Mesendoderm (in vitro differentiated cells): Measurements from ENCODE around the gene EIF2B5. TPM values are rescaled to one million over a fixed set of nuclear protein-coding genes. Genes with fewer than 3 reads are reported as not detected.
A peak's percentile ranks its signal among the peaks of the same experiment; 100 is the strongest.

Experiments used
- DNase-seq: peaks from one replicate; pipeline ENCODE4 v3.0.0; 2013
- H2AK5ac ChIP-seq: 2 replicates; pipeline ENCODE4 v1.6.1; 2013; ENCODE audit warnings: low read length, inconsistent platforms
- H2BK120ac ChIP-seq: 2 replicates; pipeline ENCODE4 v1.6.1; 2013; ENCODE audit warnings: low read depth, mild to moderate bottlenecking, low read length, moderate library complexity, mixed read lengths
- H2BK15ac ChIP-seq: replicated peaks from 2 replicates; pipeline ENCODE4 v1.6.1; 2013; ENCODE audit warnings: low read depth, mild to moderate bottlenecking, moderate library complexity
- H2BK5ac ChIP-seq: 2 replicates; pipeline ENCODE4 v1.6.1; 2013; ENCODE audit warnings: low read length, inconsistent platforms
- H3K18ac ChIP-seq: 2 replicates; pipeline ENCODE4 v1.6.1; 2013; ENCODE audit warnings: mild to moderate bottlenecking, low read length, mixed read lengths
- H3K23ac ChIP-seq: one replicate; pipeline ENCODE4 v1.6.1; 2013; ENCODE audit warnings: low read length
- H3K27ac ChIP-seq: 2 replicates; pipeline ENCODE4 v1.5.1; 2013; ENCODE audit warnings: low read depth, mild to moderate bottlenecking, inconsistent platforms, low read length, moderate library complexity
- H3K27me3 ChIP-seq: 2 replicates; pipeline ENCODE4 v1.6.1; 2013; ENCODE audit warnings: low read length, control low read depth, mild to moderate bottlenecking, inconsistent platforms; ENCODE audit not compliant: insufficient read depth, poor library complexity
- H3K36me3 ChIP-seq: 2 replicates; pipeline ENCODE4 v1.6.1; 2013; ENCODE audit warnings: low read length, inconsistent platforms; ENCODE audit not compliant: control insufficient read depth, insufficient read depth
- H3K4ac ChIP-seq: one replicate; pipeline ENCODE4 v1.6.1; 2013; ENCODE audit warnings: low read depth, mild to moderate bottlenecking, low read length, moderate library complexity
- H3K4me1 ChIP-seq: 2 replicates; pipeline ENCODE4 v1.6.1; 2013; ENCODE audit warnings: low read depth, low read length, inconsistent platforms; ENCODE audit not compliant: control insufficient read depth
- H3K4me2 ChIP-seq: 2 replicates; pipeline ENCODE4 v1.6.1; 2013; ENCODE audit warnings: low read length
- H3K4me3 ChIP-seq: 2 replicates; pipeline ENCODE4 v1.5.1; 2013; ENCODE audit warnings: mild to moderate bottlenecking, low read length
- H3K56ac ChIP-seq: one replicate; pipeline ENCODE4 v1.6.1; 2013; ENCODE audit warnings: low read length
- H3K79me1 ChIP-seq: 2 replicates; pipeline ENCODE4 v1.6.1; 2013; ENCODE audit warnings: low read length, inconsistent platforms
- H3K79me2 ChIP-seq: 2 replicates; pipeline ENCODE4 v1.6.1; 2013; ENCODE audit warnings: mild to moderate bottlenecking, low read length; ENCODE audit not compliant: control insufficient read depth, insufficient read depth
- H3K9ac ChIP-seq: 2 replicates; pipeline ENCODE4 v1.6.1; 2013; ENCODE audit warnings: low read length, inconsistent platforms
- H4K5ac ChIP-seq: one replicate; pipeline ENCODE4 v1.6.1; 2013; ENCODE audit warnings: low read length
- H4K8ac ChIP-seq: one replicate; pipeline ENCODE4 v1.6.1; 2013; ENCODE audit warnings: low read depth, mild to moderate bottlenecking, control low read depth, low read length, moderate library complexity
- WGBS: extraction: QIAGEN DNeasy Blood & Tissue Kit; methylation state at CpG from one replicate; pipeline ENCODE4 v1.1.7; 2013; ENCODE audit warnings: low lambda C conversion rate, missing lambda C conversion rate; ENCODE audit not compliant: insufficient coverage; ENCODE audit errors: extremely low coverage; 5-methylcytosine and 5-hydroxymethylcytosine counted together
- polyA plus RNA-seq, 2 experiments: library from polyadenylated mRNA; stranded (reverse); fragments of 200-250 nt; gene quantifications; one replicate each; pipeline ENCODE4 v1.2.3, GENCODE V29; 2013

EIF2B5 gene
- polyA plus RNA-seq (2013, experiment 1 of 2), result 35.7 TPM
- 34.9 TPM for polyA plus RNA-seq (2013, experiment 2 of 2)

- H3K4me1 ChIP-seq, result peaks cover 6% of the 10 kb centered on the region
- no peak within 1 kb of the TSS for H2AK5ac ChIP-seq
- peak within 1 kb of the TSS; percentile 75 for H3K27ac ChIP-seq
- no peak within 1 kb of the TSS for H2BK120ac ChIP-seq
- H4K5ac ChIP-seq, result no peak within 1 kb of the TSS
- H3K18ac ChIP-seq, result peak within 1 kb of the TSS; percentile 72
- peak within 1 kb of the TSS; percentile 97 for H3K4me2 ChIP-seq
- DNase-seq, result peak; percentile 98
- peak within 1 kb of the TSS; percentile 91 for H3K9ac ChIP-seq
- peaks cover 18% of the 10 kb centered on the region for H3K79me1 ChIP-seq
- no peak within 1 kb of the TSS for H2BK15ac ChIP-seq
- H3K23ac ChIP-seq, result peak within 1 kb of the TSS; percentile 67
- H3K36me3 ChIP-seq, result peaks cover 2% of the 10 kb centered on the region
- H3K56ac ChIP-seq, result peak within 1 kb of the TSS; percentile 93
- peak within 1 kb of the TSS; percentile 80 for H3K4me3 ChIP-seq
- no peaks in the 10 kb centered on the region for H3K27me3 ChIP-seq
- H3K79me2 ChIP-seq, result peaks cover 23% of the 10 kb centered on the region
- H4K8ac ChIP-seq, result no peak within 1 kb of the TSS
- no CpG with 5 or more reads among the region's 56 CpGs for WGBS
- H2BK5ac ChIP-seq, result peak within 1 kb of the TSS; percentile 82
- peak within 1 kb of the TSS; percentile 90 for H3K4ac ChIP-seq
These were observed at the start of gene EIF2B5 for GRCh38 chr3:184135149-184135910. Gene EIF2B5, plus strand, starts transcription at chr3:184135358. Its CDS starts 28 bp downstream, at chr3:184135386.

GRCh38 chr3:184085389-184085852, 49.7 kb upstream of the EIF2B5 start:
- no peaks in the 10 kb centered on the region for H3K79me2 ChIP-seq
- WGBS, result no CpG with 5 or more reads among the region's 3 CpGs
- H3K4me1 ChIP-seq, result no peaks in the 10 kb centered on the region
- H3K79me1 ChIP-seq, result no peaks in the 10 kb centered on the region
- no peak overlapping the region for H2BK5ac ChIP-seq
- H3K27ac ChIP-seq, result no peak overlapping the region
- no peak overlapping the region for H3K4ac ChIP-seq
- H3K27me3 ChIP-seq, result no peaks in the 10 kb centered on the region
- H3K18ac ChIP-seq, result no peak overlapping the region
- H3K4me2 ChIP-seq, result no peak overlapping the region
- no peak overlapping the region for H3K23ac ChIP-seq
- H3K4me3 ChIP-seq, result no peak overlapping the region
- no peak overlapping the region for H3K56ac ChIP-seq
- DNase-seq, result peak; percentile 13
- H3K9ac ChIP-seq, result no peak overlapping the region
- no peak overlapping the region for H4K5ac ChIP-seq
- no peak overlapping the region for H2BK120ac ChIP-seq
- H4K8ac ChIP-seq, result no peak overlapping the region
- H2AK5ac ChIP-seq, result no peak overlapping the region
- H3K36me3 ChIP-seq, result no peaks in the 10 kb centered on the region
- H2BK15ac ChIP-seq, result no peak overlapping the region

GRCh38 chr3:184092199-184092598, 43.0 kb upstream of the EIF2B5 start:
- H3K23ac ChIP-seq, result no peak overlapping the region
- H2BK120ac ChIP-seq, result no peak overlapping the region
- H3K56ac ChIP-seq, result no peak overlapping the region
- no peaks in the 10 kb centered on the region for H3K4me1 ChIP-seq
- H2AK5ac ChIP-seq, result no peak overlapping the region
- H3K79me1 ChIP-seq, result no peaks in the 10 kb centered on the region
- H3K79me2 ChIP-seq, result no peaks in the 10 kb centered on the region
- no CpG with 5 or more reads among the region's 3 CpGs for WGBS
- H3K4me3 ChIP-seq, result no peak overlapping the region
- DNase-seq, result no peak
- no peak overlapping the region for H3K4ac ChIP-seq
- H3K27me3 ChIP-seq, result no peaks in the 10 kb centered on the region
- no peak overlapping the region for H2BK15ac ChIP-seq
- no peak overlapping the region for H3K27ac ChIP-seq
- no peak overlapping the region for H3K9ac ChIP-seq
- no peak overlapping the region for H4K8ac ChIP-seq
- no peak overlapping the region for H3K18ac ChIP-seq
- H4K5ac ChIP-seq, result no peak overlapping the region
- no peaks in the 10 kb centered on the region for H3K36me3 ChIP-seq
- H2BK5ac ChIP-seq, result no peak overlapping the region
- H3K4me2 ChIP-seq, result no peak overlapping the region

- no peaks in the 10 kb centered on the region for H3K79me2 ChIP-seq
- no CpG with 5 or more reads among the region's 7 CpGs for WGBS
- H2BK5ac ChIP-seq, result no peak within 1 kb of the TSS
- no peak for DNase-seq
- no peak within 1 kb of the TSS for H2BK15ac ChIP-seq
- H3K9ac ChIP-seq, result no peak within 1 kb of the TSS
- H4K8ac ChIP-seq, result no peak within 1 kb of the TSS
- no peak within 1 kb of the TSS for H3K23ac ChIP-seq
- no peak within 1 kb of the TSS for H2BK120ac ChIP-seq
- no peak within 1 kb of the TSS for H3K4me3 ChIP-seq
- H3K27ac ChIP-seq, result no peak within 1 kb of the TSS
- no peak within 1 kb of the TSS for H3K56ac ChIP-seq
- H3K27me3 ChIP-seq, result no peaks in the 10 kb centered on the region
- H3K4me1 ChIP-seq, result no peaks in the 10 kb centered on the region
- H4K5ac ChIP-seq, result no peak within 1 kb of the TSS
- H2AK5ac ChIP-seq, result no peak within 1 kb of the TSS
- no peak within 1 kb of the TSS for H3K4ac ChIP-seq
- no peak within 1 kb of the TSS for H3K18ac ChIP-seq
- no peak within 1 kb of the TSS for H3K4me2 ChIP-seq
- H3K36me3 ChIP-seq, result no peaks in the 10 kb centered on the region
- no peaks in the 10 kb centered on the region for H3K79me1 ChIP-seq
These were observed 38.3 kb upstream of the EIF2B5 start, which contains the start of gene HTR3E for GRCh38 chr3:184096811-184097383. Gene HTR3E, plus strand, starts transcription at chr3:184097064. Its CDS starts 466 bp downstream, at chr3:184097530.

DNA sequence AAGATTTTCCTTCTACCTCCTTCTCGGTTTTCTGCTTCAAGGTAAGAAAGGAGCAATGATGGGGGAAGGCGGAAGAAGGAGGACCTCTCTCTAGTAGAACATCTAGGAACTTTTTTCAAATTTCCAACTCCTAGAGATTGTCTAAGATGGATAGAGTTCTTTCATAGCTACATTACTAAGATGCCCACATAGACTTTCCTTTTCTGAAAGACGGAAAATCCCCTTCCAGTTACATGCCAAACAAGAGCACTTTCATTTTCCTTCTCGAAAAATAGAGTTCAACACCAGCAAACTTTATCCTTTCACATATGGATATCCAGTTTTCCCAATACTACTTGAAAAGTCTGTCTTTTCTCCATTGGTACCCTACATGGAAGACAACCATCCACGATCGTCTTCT, 37.6 kb upstream of the EIF2B5 start:
- Histone ChIP-seq H2BK120ac (no peak overlapping the region), H4K8ac (no peak overlapping the region), H2AK5ac (no peak overlapping the region), H3K23ac (no peak overlapping the region), H3K4me1 (no peaks in the 10 kb centered on the region), H3K27me3 (no peaks in the 10 kb centered on the region), H2BK15ac (no peak overlapping the region), H3K79me1 (no peaks in the 10 kb centered on the region), H2BK5ac (no peak overlapping the region), H3K18ac (no peak overlapping the region), H3K4me3 (no peak overlapping the region), H3K36me3 (no peaks in the 10 kb centered on the region), H3K56ac (no peak overlapping the region), H3K79me2 (no peaks in the 10 kb centered on the region), H3K4ac (no peak overlapping the region), H3K9ac (no peak overlapping the region), H3K4me2 (no peak overlapping the region), H4K5ac (no peak overlapping the region), H3K27ac (no peak overlapping the region)
- no peak for DNase-seq
- WGBS, result no CpG with 5 or more reads among the region's 6 CpGs
